ENCODE data around the gene FBXW11.

GRCh38 chr5:171821286-171821685 lies 185.2 kb downstream of the FBXW11 start:
- TF ChIP-seq CTCF (conservative IDR thresholded peaks at IDR 0.05; ENCODE audit: low read depth, low read length) (no peak), EZH2 (IDR thresholded peaks at IDR 0.05; ENCODE audit: borderline replicate concordance, low read depth, low read length, poor library complexity, severe bottlenecking) (no peak)
